Stimulated activated CD4-positive, alpha-beta T cell treated with anti-CD3 and anti-CD28 coated beads, Interleukin-15, amount 100 ng/mL, for 1 hour (primary cell): ENCODE results near the gene COMT.

ENCODE experiments used
- DNase-seq, 2 donors: peaks; one replicate each; pipeline ENCODE4 v3.0.0-alpha.2; 2020; ENCODE audit warnings: low read depth in 1 of 2, low spot score in 1 of 2

COMT gene

DNA sequence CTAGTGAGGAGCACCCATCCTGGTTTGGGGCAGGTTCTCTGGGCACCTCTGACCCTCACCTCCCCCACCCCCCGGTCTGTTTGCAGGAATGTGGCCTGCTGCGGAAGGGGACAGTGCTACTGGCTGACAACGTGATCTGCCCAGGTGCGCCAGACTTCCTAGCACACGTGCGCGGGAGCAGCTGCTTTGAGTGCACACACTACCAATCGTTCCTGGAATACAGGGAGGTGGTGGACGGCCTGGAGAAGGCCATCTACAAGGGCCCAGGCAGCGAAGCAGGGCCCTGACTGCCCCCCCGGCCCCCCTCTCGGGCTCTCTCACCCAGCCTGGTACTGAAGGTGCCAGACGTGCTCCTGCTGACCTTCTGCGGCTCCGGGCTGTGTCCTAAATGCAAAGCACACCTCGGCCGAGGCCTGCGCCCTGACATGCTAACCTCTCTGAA, 26.9 kb downstream of the COMT start:
- DNase-seq: no peak

DNA sequence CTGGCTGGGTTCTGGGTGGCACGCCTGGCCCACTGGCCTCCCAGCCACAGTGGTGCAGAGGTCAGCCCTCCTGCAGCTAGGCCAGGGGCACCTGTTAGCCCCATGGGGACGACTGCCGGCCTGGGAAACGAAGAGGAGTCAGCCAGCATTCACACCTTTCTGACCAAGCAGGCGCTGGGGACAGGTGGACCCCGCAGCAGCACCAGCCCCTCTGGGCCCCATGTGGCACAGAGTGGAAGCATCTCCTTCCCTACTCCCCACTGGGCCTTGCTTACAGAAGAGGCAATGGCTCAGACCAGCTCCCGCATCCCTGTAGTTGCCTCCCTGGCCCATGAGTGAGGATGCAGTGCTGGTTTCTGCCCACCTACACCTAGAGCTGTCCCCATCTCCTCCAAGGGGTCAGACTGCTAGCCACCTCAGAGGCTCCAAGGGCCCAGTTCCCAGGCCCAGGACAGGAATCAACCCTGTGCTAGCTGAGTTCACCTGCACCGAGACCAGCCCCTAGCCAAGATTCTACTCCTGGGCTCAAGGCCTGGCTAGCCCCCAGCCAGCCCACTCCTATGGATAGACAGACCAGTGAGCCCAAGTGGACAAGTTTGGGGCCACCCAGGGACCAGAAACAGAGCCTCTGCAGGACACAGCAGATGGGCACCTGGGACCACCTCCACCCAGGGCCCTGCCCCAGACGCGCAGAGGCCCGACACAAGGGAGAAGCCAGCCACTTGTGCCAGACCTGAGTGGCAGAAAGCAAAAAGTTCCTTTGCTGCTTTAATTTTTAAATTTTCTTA, 27.8 kb downstream of the COMT start:
- DNase-seq: no peak

DNA sequence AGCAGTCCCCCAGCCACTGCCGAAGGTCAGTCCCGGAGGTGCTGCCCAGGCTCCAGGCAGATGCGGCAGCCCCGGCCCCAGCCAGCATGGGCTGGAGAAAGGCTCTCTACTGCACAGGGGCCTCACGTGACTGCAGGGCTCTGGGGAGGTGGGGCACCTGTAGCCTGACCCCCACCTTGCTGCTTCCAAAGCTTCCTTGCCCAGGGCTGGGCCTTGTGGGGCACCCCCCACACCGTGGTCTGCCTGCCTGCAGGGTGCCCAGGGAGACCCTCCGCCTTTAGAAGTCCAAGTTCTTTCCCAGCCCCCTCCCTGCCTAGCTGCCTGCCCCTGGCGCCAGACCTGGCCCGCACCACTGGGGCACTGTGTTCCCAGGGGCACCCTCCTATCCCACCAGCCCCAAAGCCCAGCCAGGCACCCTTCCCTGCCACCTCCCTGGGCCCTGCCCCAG, 28.5 kb downstream of the COMT start:
- no peak for DNase-seq

DNA sequence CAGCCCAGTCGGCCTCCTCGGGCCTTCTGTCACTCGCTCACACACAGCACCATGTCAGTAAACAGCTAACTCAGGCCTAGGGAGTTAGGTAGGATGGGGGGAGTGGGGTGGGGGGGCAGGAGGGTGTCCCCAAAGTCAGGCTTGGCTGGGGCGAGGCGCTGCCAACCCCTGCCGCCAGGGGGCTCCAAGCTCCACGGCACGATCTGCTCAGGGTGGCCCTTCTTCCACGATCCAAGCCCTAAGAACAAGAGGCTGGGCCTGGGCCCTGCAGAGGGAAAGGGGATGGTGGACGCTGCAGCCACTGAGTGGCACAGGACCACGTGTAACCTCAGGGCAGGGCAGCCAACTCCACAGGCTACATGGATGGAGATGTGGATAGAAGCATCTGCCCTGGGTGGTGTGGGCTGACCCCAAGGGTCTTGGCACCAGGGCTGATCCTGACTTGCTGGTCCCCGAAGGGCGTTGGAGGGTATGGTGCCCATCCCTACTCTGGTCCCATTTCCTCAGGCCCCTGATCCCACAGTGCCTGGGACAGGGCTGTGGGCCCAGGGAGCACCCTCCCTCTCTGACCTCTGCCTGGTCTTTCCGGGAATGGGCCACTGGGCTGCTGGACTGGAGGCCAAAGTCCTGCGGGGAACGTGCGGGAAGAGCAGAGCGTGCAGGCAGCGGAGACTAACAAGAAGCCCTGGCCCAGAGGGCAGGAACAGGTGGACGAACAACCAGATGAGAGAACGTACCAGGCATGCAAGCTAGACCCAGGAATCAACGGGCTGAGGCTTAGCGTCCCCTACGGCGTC, 29.1 kb downstream of the COMT start:
- peak; percentile 53 to 73 for DNase-seq

DNA sequence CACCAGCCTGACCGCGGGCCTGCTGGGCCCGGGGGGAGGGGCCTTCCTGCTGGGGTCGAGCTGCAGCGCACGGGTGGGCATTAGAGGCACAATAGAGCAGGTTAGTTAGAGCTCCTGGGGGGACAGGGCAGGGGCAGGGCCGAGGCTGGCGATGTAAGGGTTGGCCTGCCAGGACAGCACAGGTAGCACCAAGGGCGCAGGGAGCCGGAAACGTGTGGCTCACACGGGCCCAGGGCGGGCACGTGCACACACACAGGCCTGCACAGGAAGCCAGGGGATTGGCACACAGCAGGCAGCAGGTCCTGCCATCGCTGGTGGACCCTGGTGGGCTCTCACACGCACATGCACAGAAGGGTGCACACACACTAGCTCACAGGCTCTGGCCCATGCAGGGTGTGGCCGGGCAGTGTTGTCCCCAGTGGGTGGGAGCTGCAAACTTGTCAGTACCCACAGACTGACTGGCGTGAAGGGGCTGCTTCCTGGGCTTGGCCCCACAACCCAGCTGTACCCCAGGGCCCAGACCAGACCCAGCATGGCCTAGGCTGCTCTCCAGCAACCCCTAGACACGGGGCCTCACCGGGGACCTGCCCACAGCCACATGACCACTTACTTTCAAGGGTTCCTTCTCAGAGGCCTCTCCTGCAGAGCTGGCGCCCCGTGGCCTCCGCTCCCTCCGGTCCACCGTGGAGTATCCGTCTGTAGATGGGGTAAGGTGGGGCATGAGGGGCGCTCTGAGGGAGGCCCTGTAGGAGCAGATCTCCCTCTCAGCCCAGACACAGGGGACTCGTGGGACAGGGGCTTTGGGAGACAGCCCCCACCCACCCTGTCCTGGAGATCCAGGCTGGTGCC, 29.9 kb downstream of the COMT start:
- no peak for DNase-seq

DNA sequence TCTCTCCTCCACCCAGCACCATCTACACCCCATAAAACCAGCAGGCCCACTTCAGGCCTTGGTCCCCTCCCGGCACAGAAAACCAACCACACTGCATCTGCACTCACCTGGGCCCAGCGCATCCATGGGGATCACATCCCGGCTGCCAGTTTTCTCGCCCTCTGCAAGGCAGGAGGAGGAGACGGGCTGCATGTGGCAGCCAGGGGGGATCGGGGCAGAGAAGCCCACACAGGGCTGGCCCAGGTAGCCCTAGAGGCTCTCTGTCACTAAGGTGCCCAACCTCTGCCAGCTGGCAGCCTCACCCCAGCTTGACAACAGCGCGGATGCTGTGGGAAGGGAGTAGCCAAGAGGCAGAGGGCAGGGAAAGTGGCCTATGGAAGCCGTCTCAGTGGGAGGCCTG, 30.7 kb downstream of the COMT start:
- DNase-seq: no peak

DNA sequence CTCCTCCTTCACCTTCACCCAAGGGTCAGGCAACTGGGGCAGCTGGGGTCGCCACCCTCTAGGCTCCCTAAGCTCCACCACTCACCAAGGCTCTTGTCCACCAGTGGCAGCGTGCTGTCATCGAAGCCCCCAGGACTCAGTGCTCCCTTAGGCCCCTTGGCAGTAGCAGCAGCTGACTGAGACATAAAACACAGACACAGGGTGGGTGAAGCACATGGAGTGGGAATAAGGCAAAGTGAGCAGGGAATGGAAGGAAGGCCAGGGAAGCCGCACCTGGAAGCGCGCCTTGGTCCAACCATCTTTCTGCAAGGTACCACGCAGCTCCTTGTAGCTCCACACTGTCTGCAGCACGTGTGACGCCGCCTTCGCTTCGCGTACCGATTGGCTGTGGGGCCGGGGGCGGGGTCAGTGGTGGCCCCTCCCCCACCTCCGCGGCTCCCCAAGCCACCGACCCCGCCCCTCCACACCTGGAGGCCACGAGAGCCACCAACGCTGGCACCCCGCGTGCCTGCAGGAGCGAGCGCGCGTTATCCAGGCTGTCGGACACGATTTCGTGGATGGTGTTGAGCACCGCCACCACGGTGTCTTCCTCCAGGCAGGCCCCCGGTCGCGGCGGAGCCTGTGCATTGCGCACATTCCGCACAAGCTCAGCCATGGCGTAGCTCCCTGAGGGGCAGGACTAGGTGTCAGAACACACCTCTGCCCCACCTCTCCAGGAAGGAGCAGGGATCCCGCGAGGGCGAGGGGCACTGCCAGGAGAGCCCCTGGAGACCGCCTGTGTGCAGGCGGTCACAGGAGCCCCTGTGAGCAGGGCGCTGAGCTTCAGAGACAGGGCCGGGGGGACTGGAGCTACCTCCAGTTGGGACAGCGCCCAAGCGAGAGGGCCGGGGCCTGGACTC, 31.3 kb downstream of the COMT start:
- no peak for DNase-seq

DNA sequence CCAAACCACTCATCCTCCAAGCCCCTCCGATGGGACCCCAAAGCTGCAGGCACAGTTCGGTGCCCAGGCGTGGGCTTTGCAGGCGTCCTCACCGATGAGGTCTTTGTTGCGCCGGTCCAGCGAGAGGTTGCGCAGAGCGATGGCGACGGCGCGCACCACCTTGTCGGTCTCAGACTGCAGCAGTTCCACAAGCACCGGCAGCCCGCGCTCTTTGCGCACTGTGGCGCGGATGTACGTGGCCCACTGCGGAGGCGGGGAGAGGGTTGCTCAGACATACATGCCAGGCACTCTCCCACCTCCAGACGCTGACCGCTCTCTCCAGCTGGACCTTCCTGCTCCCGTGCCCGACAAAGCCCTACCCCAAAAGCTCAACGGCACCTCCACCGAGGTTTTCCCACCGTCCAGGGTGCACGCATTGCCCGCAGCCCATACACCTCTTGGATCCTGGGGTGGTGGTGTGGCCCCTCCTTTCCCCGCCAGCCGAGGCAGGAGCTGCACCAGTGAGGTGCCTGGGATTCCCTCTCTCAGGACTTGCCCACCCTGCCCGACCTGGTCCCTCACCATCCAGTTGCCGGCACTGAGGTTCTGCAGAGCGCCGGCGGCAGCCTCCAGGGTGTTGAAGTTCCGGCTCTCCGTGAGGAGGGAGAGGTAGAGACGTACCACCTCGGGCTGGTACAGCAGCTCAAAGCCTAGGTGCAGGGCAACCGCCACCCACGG, 32.1 kb downstream of the COMT start:
- DNase-seq: no peak

DNA sequence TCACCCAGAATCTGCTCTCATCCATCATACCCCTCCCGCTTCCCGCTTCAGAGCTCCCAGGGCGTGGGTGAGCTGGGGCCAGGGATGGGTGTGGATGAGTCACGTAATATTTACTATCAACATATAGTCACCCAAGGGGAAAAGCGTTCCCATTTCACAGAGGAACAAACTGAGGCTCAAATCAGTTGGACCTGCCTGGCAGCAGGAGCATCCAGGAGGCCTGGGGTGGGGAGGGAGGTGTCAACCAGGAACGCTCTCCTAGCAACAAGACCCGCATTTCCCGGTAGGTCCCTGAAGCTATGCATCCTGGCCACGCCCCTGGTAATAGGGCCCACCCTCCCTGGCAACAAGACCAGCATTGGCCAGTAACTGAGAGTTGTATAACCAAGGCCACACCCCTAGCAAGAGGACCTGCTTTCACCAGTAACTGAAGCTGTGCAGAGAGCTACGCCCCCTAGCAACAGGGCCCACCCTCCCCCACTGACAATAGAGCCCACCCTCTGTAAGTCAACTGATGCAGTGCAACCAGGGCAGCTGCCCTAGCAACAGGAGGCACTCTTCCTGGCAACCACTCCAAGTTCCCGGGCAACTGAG, 32.8 kb downstream of the COMT start:
- DNase-seq: no peak

DNA sequence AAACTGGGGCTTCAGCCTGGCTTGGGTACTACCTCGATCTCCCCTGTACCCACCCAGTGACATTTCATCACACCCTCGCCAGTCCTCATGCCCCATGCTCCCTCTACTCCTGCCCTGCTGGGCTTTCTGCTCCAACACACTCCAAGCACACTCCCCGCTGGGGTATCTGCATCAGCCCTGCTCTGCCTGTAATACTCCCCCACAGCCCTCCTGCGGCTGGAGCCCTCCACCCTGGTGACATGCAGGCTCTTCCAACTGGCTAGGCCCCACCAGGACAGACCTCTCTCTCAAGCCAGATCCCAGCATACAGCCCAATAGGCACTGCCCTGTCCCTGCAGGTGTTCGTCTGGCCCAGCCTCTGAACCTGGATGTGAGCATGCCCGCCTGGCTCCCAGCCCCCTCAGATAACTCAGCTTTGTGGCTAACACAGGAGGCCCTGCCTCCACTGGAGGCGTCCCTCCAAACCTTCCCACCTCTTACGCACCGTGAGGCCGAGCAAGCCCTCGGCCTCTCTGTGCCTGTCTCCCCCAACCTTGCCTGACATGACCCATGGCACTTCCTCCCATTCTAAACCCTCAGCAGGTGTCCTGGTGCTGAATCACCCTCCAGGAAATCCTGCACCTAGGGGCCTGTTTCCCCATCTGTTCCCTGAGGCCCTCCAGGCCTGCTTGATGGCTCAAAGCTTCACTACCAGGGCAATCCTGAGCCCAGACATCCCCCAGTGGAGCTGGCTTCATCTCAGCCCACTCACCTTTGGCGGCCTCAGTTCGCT, 33.5 kb downstream of the COMT start:
- no peak for DNase-seq

DNA sequence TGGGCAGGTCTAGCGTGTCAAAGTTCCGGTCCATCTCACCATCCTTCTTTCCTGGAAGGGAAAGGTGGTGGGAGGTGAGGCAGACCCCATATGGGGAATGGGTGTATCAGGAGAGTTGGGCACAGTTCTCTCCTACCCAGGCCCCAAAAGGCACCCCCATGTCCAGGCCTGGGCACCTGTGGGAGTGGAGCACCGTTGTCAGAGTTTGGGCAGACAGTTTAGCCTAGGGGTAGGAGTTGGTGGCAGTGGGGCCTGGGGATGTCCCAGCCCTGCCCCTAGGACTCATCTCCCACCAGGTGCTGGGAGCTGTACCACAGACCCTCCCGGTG, 34.1 kb downstream of the COMT start:
- DNase-seq: no peak

DNA sequence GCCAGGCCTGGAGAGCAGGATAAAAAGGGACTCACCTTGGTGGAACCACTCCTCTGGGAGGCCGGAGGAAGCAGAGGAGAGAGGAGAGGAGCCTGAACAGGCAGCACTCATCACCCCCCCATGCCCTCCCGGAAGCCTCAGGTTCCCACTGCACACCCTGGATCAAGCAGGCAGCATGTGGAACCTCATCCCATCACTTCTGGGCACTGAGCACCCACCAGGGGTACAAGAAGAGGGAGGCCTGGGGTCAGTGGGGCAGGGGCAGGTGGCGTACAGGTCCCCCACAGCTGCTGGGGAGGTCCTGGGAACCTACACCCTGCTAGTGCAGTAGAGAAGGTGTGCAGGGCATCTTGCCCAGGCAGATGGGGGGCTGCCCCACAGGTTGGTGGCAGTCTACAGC, 35.1 kb downstream of the COMT start:
- DNase-seq: no peak

DNA sequence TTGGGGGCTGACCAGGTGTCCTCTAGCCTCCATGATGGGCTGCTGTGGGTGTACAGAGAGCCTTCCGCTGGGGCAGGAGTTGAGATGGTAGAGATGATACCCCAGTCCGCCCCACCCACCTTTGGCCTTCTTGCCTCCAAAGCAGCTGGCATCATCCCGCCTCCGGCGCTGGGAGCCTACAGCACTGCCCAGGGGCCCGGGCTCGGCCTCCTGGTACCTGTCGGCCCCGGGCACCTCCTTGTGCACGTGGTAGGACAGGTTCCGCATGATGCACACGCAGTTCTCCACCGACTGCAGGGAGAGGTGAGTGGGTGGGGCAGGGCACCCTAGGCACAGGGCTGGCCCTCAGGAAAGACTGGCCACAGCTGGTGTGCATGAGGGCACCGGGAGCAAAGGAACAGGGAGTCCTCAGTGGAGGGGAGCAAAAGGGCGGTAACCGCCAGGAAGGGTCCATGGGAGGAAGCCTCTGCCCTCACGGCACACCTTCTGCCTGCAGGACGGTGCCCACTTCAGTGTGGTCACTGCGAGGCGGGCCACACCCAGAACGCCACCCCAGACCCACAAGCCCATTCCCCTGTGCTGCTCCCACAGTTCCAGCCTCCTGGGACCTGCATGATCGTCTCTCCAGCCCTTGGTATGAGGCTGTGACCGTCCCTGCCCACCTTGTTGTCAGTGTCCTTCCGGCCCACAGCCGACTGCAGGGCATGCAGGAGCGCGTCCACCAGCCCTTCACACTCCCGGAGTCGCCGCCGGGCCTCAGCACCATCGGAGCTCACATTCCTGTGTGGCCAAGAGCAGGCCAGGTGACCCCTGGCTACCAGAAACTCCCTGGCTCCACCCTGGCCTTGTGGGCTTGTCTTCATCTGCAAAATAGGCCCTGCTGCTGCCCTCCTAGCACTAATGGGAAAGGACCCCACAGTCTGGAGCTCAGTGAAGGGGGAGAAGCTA, 36.0 kb downstream of the COMT start:
- DNase-seq: no peak

DNA sequence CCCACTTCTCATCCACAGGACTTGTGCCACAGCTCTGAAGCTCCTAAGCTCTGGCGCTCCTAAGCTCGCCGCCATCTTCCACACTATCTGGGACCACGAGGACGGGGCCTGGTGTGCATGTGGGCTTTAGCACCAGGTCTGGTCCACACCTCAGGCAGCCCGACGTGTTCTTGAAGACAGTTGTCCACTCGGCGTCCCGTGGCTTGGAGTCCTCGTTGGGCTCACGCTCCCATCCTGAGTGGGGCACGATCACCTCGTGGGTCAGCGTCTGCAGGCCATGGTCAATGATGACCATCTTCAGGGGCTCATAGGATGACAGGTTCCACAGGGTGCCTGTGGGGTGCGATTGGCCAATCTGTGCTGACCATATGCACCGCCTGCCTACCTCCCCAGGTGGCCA, 37.2 kb downstream of the COMT start:
- no peak for DNase-seq

DNA sequence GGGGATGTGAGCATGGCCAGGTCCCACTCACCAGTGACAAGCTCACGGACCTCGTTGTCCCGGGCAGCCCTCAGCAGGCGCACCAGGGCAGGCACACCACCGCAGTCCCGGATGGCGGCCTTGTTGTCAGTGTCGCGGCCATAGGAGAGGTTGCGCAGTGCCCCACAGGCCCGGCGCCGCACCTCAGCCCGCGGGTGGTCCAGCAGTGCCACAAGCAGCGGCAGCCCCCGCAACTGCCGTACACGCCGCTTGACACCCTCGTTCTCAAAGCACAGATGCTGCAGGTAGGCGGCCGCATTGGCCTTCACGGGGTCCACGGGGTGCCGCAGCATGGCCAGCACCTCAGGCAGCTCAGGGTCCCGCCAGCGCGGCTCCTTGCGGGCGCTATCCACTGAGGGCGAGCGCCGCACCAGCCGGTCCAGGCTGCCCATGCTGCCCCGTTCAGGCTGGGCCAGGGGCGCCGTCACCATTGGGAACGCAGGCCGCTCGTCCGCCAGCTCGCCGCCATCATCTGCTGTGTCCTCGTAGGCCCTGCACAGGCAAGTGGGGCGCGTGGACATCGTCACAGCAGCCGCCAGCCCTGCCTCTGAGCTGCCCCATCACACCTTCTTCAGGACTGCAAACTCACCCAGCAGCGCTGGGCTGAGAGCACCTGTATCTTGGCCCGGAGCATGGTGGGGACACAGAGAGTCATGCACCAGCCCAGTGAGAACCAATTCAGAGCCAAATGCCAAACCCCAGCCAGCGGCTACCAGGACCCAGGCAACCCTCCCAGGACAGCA, 38.3 kb downstream of the COMT start:
- DNase-seq: no peak

DNA sequence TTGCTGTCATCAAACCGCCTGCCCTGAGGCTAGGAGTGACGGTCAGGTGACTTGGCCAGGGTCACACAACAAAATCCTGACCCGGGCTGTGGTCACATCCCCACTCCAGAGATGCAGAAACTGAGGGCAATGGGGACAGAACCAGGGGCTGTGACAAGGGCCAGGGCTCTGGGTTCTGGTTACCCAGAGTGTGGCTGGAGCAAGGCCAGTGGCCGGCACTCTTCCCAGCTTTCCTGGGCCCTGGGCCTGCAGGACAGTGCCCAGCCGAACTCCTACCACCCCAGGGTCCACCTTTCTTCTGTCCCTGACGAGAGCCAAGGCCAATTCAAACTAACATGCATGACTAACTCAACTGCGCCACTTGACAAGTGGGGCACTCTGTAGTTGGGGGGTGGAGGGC, 39.2 kb downstream of the COMT start:
- no peak for DNase-seq
